Measurements from ENCODE around the gene ZNF644.

Gene ZNF644

DNA sequence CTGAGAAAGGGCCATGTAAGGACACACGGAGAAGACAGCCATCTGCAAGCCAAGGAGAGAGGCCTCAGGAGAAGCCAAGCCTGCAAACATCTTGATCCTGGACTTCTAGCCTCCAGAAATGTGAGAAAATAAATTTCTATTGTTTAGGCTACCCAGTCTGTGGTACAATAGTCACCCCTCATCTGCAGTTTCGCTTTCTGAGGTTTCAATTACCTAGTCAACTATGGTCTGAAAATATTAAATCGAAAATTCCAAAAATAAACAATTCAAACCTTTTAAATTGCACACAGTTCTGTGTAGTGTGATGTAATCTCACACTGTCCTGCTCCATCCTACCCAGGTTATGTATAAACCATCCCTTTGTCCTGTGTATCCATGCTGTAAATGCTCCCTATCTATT is 52.6 kb downstream of the ZNF644 start:
- H3K36me3 Mint-ChIP-seq (ENCODE audit: low read depth): peaks cover 41% of the 10 kb centered on the region
- TF ChIP-seq, protein P1, sequence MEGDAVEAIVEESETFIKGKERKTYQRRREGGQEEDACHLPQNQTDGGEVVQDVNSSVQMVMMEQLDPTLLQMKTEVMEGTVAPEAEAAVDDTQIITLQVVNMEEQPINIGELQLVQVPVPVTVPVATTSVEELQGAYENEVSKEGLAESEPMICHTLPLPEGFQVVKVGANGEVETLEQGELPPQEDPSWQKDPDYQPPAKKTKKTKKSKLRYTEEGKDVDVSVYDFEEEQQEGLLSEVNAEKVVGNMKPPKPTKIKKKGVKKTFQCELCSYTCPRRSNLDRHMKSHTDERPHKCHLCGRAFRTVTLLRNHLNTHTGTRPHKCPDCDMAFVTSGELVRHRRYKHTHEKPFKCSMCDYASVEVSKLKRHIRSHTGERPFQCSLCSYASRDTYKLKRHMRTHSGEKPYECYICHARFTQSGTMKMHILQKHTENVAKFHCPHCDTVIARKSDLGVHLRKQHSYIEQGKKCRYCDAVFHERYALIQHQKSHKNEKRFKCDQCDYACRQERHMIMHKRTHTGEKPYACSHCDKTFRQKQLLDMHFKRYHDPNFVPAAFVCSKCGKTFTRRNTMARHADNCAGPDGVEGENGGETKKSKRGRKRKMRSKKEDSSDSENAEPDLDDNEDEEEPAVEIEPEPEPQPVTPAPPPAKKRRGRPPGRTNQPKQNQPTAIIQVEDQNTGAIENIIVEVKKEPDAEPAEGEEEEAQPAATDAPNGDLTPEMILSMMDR (IDR thresholded peaks at IDR 0.05; ENCODE audit: unreplicated experiment in 3 of 3): no peak
- H3K9me3 Mint-ChIP-seq: no peaks in the 10 kb centered on the region
- H3K27ac Mint-ChIP-seq: no peak overlapping the region
- H3K27me3 Mint-ChIP-seq (ENCODE audit: low read depth): no peaks in the 10 kb centered on the region
- H3K4me3 Mint-ChIP-seq: no peak overlapping the region
- no peaks in the 10 kb centered on the region for H3K4me1 Mint-ChIP-seq

DNA sequence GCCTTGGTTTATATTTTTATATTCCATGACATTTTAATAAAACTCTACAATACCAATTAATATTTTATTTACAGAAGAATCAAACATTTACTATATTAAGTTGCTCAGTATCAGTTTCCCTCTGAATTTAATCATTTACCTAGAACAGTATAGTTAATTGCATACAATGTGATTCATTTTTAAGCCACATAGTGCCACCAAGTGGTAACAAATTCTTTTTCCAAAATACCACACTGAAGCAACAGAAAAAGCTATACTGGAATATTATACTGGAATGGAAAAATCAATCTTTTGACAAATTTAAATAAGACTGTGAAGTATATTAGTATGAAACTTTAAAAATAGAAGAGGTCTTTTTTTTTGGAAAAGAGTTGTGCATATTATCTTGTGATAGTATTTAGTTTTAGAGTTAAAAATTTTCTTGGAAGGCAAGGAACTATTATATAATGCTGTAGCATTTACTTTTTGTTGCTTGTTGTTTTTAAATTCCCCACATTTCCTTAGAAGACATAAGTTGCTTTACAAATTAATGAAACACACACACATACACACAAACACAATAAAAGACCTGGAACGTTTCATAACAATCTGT is 57.3 kb downstream of the ZNF644 start:
- no peak overlapping the region for H3K4me3 Mint-ChIP-seq
- TF ChIP-seq, protein P1 (IDR thresholded peaks at IDR 0.05; ENCODE audit: unreplicated experiment in 3 of 3): peak in 2 of 3 experiments; percentile 33 to 65
- peaks cover 21% of the 10 kb centered on the region for H3K36me3 Mint-ChIP-seq (ENCODE audit: low read depth)
- no peaks in the 10 kb centered on the region for H3K27me3 Mint-ChIP-seq (ENCODE audit: low read depth)
- no peak overlapping the region for H3K27ac Mint-ChIP-seq
- peaks cover 5% of the 10 kb centered on the region for H3K9me3 Mint-ChIP-seq
- no peaks in the 10 kb centered on the region for H3K4me1 Mint-ChIP-seq

DNA sequence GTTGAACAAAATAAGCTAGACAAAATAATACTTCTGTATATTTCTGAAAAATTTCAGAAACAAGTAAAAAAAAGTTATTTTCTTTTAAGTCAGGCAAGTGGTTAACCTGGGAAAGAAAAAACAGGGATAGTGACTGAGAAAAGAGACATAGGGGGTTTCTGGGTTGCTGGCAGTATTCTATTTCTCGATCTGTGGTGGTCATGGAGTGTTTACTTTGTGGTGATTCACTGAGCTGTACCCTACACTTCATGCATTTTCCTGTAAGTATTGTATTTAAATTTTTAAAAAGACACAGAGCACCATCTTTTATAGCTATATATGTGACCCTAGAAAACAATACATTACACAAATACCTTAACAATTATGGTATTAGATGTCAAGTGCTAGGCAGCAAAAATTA is 58.2 kb downstream of the ZNF644 start:
- Mint-ChIP-seq H3K9me3 (peaks cover 11% of the 10 kb centered on the region), H3K27me3 (ENCODE audit: low read depth) (no peaks in the 10 kb centered on the region), H3K27ac (no peak overlapping the region), H3K36me3 (ENCODE audit: low read depth) (peaks cover 30% of the 10 kb centered on the region), H3K4me3 (no peak overlapping the region), H3K4me1 (no peaks in the 10 kb centered on the region)
- TF ChIP-seq, protein P1 (IDR thresholded peaks at IDR 0.05; ENCODE audit: unreplicated experiment in 3 of 3): no peak

DNA sequence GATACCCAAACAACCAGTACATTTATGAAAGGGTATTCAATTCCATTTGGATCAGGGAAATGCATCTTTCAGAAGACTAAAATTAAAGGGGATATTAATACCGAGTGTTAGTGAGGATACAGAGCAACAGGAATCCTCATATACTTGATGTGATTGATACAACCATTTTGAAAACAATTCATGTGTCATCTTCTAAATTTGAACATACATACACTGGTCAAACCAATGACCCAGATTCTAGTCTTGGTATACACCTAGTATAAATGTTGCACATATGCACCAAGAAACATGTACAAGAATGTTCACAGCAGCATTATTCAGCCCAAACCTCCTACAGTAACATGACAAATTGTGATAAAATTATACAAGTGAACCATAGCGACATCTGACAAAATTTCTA is 58.6 kb downstream of the ZNF644 start:
- H3K36me3 Mint-ChIP-seq (ENCODE audit: low read depth): peaks cover 34% of the 10 kb centered on the region
- no peak overlapping the region for H3K27ac Mint-ChIP-seq
- H3K4me1 Mint-ChIP-seq: no peaks in the 10 kb centered on the region
- H3K4me3 Mint-ChIP-seq: no peak overlapping the region
- TF ChIP-seq, protein P1 (IDR thresholded peaks at IDR 0.05; ENCODE audit: unreplicated experiment in 3 of 3): no peak
- H3K9me3 Mint-ChIP-seq: peaks cover 15% of the 10 kb centered on the region
- H3K27me3 Mint-ChIP-seq (ENCODE audit: low read depth): no peaks in the 10 kb centered on the region

DNA sequence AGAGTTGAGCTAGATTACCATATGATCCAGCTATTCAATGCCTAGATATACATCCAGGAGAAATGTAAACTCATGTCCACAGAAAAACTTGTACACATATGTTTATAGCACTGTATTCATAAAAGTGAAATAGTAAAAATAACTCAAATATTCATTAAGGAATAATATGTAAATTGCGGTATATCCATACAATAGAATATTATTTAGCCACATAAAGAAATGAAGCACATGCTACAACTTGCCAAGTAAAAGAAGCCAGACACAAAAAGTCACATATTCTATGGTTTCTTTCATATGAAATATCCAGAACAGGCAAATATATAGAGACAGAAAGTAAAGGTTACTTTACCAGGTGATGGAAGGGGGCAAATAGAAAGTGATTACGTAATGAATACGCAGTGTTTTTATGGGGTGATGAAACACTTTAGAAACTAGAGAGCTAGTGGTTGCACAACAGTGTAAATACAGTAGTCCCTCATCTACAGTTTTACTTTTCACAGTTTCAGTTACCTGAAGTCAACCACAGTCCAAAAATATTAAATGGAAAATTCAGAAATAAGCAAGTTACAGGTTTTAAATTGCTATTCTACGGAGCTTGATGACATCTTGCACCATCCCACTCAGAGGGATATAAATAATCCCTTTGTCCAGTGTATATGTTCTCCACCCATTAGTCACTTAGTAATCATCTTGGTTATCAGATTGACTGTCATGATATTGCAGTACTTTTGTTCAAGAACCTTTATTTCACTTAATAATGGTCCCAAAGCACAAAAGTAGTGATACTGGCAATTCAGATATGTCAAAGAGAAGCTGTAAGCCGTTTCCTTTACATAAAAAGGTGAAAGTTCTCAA is 62.3 kb downstream of the ZNF644 start:
- Mint-ChIP-seq H3K4me1 (no peaks in the 10 kb centered on the region), H3K4me3 (no peak overlapping the region), H3K27ac (no peak overlapping the region), H3K36me3 (ENCODE audit: low read depth) (peaks cover 65% of the 10 kb centered on the region), H3K27me3 (ENCODE audit: low read depth) (no peaks in the 10 kb centered on the region), H3K9me3 (peaks cover 46% of the 10 kb centered on the region)
- TF ChIP-seq, protein P1 (IDR thresholded peaks at IDR 0.05; ENCODE audit: unreplicated experiment in 3 of 3): no peak

Data from nephron (organoid).